ENCODE results near the gene CCDC142.

Gene CCDC142

GRCh38 chr2:74439803-74440377 is 42.9 kb downstream of the CCDC142 start:
- no peak for DNase-seq (ENCODE audit: insufficient read length, low spot score)
- no peak for FAIRE-seq
- TF ChIP-seq CTCF (IDR thresholded peaks at IDR 0.05; ENCODE audit: insufficient read depth, missing control alignments): no peak

GRCh38 chr2:74439373-74439772 is 43.4 kb downstream of the CCDC142 start:
- no peak for TF ChIP-seq CTCF (IDR thresholded peaks at IDR 0.05; ENCODE audit: insufficient read depth, missing control alignments)
- peak; percentile 61 for DNase-seq (ENCODE audit: insufficient read length, low spot score)
- FAIRE-seq: no peak

- no peak for TF ChIP-seq CTCF (IDR thresholded peaks at IDR 0.05; ENCODE audit: insufficient read depth, missing control alignments)
- FAIRE-seq (no peak), DNase-seq (ENCODE audit: insufficient read length, low spot score) (no peak)
These were observed 44.5 kb downstream of the CCDC142 start for GRCh38 chr2:74438248-74438647.

GRCh38 chr2:74436848-74437695 is 45.7 kb downstream of the CCDC142 start:
- FAIRE-seq (no peak), DNase-seq (ENCODE audit: insufficient read length, low spot score) (no peak)

GRCh38 chr2:74436111-74436805 is 46.5 kb downstream of the CCDC142 start:
- no peak for DNase-seq (ENCODE audit: insufficient read length, low spot score)
- TF ChIP-seq CTCF (IDR thresholded peaks at IDR 0.05; ENCODE audit: insufficient read depth, missing control alignments): no peak
- no peak for FAIRE-seq

More at GRCh38 chr2:74436848-74437695, 45.7 kb downstream of the CCDC142 start:
- no peak for TF ChIP-seq CTCF (IDR thresholded peaks at IDR 0.05; ENCODE audit: insufficient read depth, missing control alignments)

GRCh38 chr2:74430502-74430901 is 52.3 kb downstream of the CCDC142 start:
- DNase-seq (ENCODE audit: insufficient read length, low spot score) (no peak), FAIRE-seq (no peak)
- TF ChIP-seq CTCF (IDR thresholded peaks at IDR 0.05; ENCODE audit: insufficient read depth, missing control alignments): no peak
